Astrocyte of the spinal cord (primary cell): Measurements from ENCODE around the gene DLG5.

Source experiments
- DNase-seq: peaks from one replicate; pipeline ENCODE4 v3.0.0; 2011; ENCODE audit warnings: low read depth, low spot score
- H3K4me3 ChIP-seq: 2 replicates; pipeline ENCODE4 v1.5.1; 2011; ENCODE audit warnings: low read depth, mild to moderate bottlenecking, low read length, moderate library complexity
- CTCF ChIP-seq: IDR thresholded peaks from 2 replicates; pipeline ENCODE4 v1.5.1; 2012; ENCODE audit warnings: low read depth, mild to moderate bottlenecking, low read length, inconsistent platforms
- in situ Hi-C: cut with HindIII; loops from 2 replicates; pipeline ENCODE4 v1.10.0; 2017; ENCODE audit warnings: low sequenced_read_pairs

Gene DLG5

GRCh38 chr10:77898323-77899079, 28.1 kb downstream of the DLG5 start:
- TF ChIP-seq CTCF, result no peak
- H3K4me3 ChIP-seq, result no peak overlapping the region
- in situ Hi-C loops, result loop anchor here (10.0 kb wide), 1 partner anchor 46 kb away; no protein-coding TSS in a partner anchor
- no peak for DNase-seq

GRCh38 chr10:77896058-77896457, 30.5 kb downstream of the DLG5 start:
- TF ChIP-seq CTCF, result no peak
- in situ Hi-C loops, result loop anchor here (10.0 kb wide), 1 partner anchor 49 kb away; no protein-coding TSS in a partner anchor
- DNase-seq, result no peak
- H3K4me3 ChIP-seq, result no peak overlapping the region

GRCh38 chr10:77894058-77894457, 32.5 kb downstream of the DLG5 start:
- in situ Hi-C loops, result loop anchor here (10.0 kb wide), 1 partner anchor 51 kb away; no protein-coding TSS in a partner anchor

GRCh38 chr10:77893386-77893785, 33.2 kb downstream of the DLG5 start:
- no peak for TF ChIP-seq CTCF
- no peak for DNase-seq
- H3K4me3 ChIP-seq, result no peak overlapping the region
- in situ Hi-C loops, result loop anchor here (10.0 kb wide), 1 partner anchor 51 kb away; no protein-coding TSS in a partner anchor

More at GRCh38 chr10:77894058-77894457, 32.5 kb downstream of the DLG5 start:
- H3K4me3 ChIP-seq, result no peak overlapping the region
- TF ChIP-seq CTCF, result no peak
- DNase-seq, result no peak

GRCh38 chr10:77892761-77893160, 33.8 kb downstream of the DLG5 start:
- in situ Hi-C loops, result loop anchor here (10.0 kb wide), 1 partner anchor 52 kb away; no protein-coding TSS in a partner anchor
- no peak for TF ChIP-seq CTCF
- DNase-seq, result no peak
- H3K4me3 ChIP-seq, result no peak overlapping the region

- in situ Hi-C loops, result loop anchor here (10.0 kb wide), 1 partner anchor 53 kb away; no protein-coding TSS in a partner anchor
- DNase-seq, result no peak
- TF ChIP-seq CTCF, result no peak
- H3K4me3 ChIP-seq, result no peak overlapping the region
Measured at GRCh38 chr10:77892021-77892739, 34.4 kb downstream of the DLG5 start.
